T-helper 22 cell (primary cell): Measurements from ENCODE around the gene NOTCH3.

Experiments
- DNase-seq: peaks from one replicate; pipeline ENCODE4 v3.0.0-alpha.2; 2020; ENCODE audit warnings: low read depth

NOTCH3 gene

GRCh38 chr19:15200553-15201364 lies at the start of gene NOTCH3:
Gene NOTCH3, minus strand, starts transcription at chr19:15200995. Its CDS starts 90 bp downstream, at chr19:15200905.
- DNase-seq: no peak

- no peak for DNase-seq
These were observed 49.8 kb upstream of the NOTCH3 start for GRCh38 chr19:15250640-15250993.

- DNase-seq: no peak
These were observed 49.3 kb upstream of the NOTCH3 start for GRCh38 chr19:15249972-15250639.

- DNase-seq: no peak
These were observed 48.7 kb upstream of the NOTCH3 start for GRCh38 chr19:15249528-15249874.

GRCh38 chr19:15248648-15249527 lies 48.1 kb upstream of the NOTCH3 start:
- DNase-seq: no peak

- DNase-seq: no peak
These were observed 47.3 kb upstream of the NOTCH3 start for GRCh38 chr19:15248106-15248505.

- DNase-seq: no peak
These were observed 46.6 kb upstream of the NOTCH3 start for GRCh38 chr19:15247107-15248014.

GRCh38 chr19:15246198-15246481 lies 45.3 kb upstream of the NOTCH3 start:
- DNase-seq: no peak

- DNase-seq: no peak
These were observed 44.8 kb upstream of the NOTCH3 start for GRCh38 chr19:15245370-15246197.

GRCh38 chr19:15244808-15245207 lies 44.0 kb upstream of the NOTCH3 start:
- no peak for DNase-seq

GRCh38 chr19:15244106-15244803 lies 43.5 kb upstream of the NOTCH3 start:
- DNase-seq: no peak

- DNase-seq: no peak
These were observed 42.6 kb upstream of the NOTCH3 start for GRCh38 chr19:15243236-15243957.

- no peak for DNase-seq
These were observed 40.6 kb upstream of the NOTCH3 start for GRCh38 chr19:15241259-15241910.

- DNase-seq: no peak
These were observed 39.7 kb upstream of the NOTCH3 start for GRCh38 chr19:15240515-15240914.

- no peak for DNase-seq
These were observed 38.6 kb upstream of the NOTCH3 start for GRCh38 chr19:15239337-15239949.

- DNase-seq: no peak
These were observed 37.9 kb upstream of the NOTCH3 start for GRCh38 chr19:15238639-15239155.

- no peak for DNase-seq
These were observed 37.2 kb upstream of the NOTCH3 start for GRCh38 chr19:15237759-15238638.
